Measurements from ENCODE around the gene BFAR.
A peak's percentile ranks its signal among the peaks of the same experiment; 100 is the strongest.

Gene BFAR

DNA sequence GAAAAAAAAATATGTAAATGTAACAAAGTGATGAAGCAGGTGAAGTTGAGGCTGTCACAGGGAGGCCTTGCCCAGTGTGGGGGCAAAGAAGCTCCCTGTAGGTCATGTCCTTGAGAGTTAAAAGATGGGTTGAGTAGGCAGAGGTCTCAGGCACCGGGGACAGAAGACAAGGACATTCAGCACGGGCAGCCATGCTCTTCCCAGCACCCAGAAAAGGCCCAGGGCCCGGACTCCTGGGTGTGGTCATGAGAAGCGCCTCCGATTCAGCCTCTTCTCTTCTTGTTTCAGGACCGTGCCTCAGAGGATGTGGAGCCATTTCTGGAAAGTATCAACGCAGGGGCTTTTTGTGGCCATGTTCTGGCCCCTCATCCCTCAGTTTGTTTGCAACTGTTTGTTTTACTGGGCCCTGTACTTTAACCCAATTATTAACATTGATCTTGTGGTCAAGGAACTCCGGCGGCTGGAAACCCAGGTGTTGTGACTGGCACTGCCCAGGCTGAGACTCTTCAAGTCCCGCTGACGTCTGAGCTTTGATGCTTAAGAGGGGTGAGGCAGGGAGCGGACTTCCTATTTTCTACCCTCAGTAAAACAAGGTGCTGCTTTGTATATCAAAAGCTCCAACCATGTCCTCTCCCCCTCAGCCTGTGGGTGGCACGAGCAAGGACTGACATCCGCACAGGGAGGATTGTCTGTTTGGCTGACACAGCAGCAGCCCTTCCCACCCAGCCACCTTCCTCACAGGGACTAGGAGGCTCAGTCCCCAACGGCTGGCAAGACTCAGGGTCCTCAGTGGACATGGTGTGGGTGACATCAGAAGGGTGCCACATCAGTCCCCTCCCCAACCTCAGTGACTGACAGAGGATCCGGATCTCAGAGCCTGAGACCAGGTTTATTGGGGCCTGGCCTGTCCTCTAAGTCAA is 34.9 kb downstream of the BFAR start:
- TF ChIP-seq, protein P1, sequence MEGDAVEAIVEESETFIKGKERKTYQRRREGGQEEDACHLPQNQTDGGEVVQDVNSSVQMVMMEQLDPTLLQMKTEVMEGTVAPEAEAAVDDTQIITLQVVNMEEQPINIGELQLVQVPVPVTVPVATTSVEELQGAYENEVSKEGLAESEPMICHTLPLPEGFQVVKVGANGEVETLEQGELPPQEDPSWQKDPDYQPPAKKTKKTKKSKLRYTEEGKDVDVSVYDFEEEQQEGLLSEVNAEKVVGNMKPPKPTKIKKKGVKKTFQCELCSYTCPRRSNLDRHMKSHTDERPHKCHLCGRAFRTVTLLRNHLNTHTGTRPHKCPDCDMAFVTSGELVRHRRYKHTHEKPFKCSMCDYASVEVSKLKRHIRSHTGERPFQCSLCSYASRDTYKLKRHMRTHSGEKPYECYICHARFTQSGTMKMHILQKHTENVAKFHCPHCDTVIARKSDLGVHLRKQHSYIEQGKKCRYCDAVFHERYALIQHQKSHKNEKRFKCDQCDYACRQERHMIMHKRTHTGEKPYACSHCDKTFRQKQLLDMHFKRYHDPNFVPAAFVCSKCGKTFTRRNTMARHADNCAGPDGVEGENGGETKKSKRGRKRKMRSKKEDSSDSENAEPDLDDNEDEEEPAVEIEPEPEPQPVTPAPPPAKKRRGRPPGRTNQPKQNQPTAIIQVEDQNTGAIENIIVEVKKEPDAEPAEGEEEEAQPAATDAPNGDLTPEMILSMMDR (IDR thresholded peaks at IDR 0.05; ENCODE audit: extremely low read depth, missing control alignments) = no peak
- no peak for DNase-seq (ENCODE audit: low spot score)

DNA sequence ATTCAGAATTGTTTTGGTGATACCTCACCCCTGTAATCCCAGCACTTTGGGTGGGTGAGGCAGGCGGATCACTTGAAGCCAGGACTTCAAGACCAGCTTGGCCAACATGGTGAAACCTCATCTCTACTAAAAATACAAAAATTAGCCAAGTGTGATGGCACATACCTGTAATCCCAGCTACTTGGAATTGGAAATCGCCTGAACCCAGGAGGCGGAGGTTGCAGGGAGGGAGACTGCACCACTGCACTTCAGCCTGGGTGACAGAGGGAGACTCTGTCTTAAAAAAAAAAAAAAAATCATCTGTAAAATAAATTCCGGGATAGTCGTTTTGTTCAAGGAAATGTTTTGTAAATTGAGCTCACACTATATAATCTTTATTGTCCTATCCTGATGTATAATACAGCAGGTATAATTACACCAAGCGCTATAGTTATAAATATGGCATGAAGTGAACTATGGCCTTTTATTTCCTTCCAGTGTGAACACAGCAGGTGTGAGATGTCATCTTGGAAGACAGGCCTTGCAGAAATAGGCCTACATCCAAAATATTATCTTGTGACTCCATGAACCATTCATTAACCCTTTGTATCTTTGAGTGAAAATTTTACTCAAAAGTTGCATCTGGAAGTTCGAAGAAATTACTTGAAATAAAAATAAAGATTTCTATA is 35.9 kb downstream of the BFAR start:
- DNase-seq (ENCODE audit: low spot score) = no peak

DNA sequence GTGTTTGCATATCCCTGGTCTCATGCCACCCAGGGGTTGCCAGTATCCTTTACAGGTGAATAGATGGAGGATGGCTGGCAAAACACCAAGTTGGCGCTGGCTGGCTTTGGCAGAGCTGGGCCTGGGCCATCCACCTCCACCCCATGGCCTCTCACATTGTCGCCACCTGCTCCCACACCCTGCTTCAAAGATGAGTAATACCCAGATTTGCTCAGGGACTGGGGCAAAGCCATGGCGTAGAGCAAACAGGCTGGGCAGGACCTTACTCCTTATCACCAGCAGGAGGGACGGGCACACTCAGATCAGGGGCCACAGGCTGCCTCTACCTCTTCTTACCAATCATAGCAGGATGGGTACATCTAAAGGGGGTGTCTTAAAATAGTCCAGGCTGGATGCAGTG is 37.0 kb downstream of the BFAR start:
- TF ChIP-seq, protein P1 (IDR thresholded peaks at IDR 0.05; ENCODE audit: extremely low read depth, missing control alignments) = no peak
- DNase-seq (ENCODE audit: low spot score) = no peak

More for the DNA sequence above, 35.9 kb downstream of the BFAR start:
- TF ChIP-seq, protein P1 (IDR thresholded peaks at IDR 0.05; ENCODE audit: extremely low read depth, missing control alignments) = no peak

DNA sequence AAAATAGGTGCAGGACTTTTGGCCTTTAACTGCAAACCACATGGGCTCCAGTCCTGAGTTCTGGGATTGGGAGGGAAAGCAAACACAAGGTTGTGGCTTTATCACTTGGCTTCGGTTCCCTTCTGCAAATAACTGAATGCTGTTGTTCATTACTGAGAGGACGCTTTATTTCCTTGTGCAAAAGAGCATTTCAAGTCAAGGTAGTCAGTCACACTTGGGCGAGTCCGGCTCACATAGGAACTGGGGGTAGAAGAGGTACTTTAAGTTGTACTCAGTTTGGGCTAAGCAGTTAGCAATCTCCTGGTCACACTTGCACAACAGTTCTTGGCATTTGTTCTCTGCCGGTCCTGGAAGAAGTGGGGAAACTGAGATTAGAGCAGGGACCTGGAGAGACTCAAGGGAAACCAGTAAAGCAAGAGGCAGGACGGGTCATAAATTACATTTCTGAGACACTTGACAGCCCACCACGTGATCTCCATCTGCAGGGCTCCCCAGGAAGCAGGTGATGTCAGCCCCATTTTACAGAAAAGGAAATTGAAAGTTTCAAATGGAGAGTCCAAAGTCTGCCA is 39.7 kb downstream of the BFAR start:
- DNase-seq (ENCODE audit: low spot score) = peak; percentile 75
- TF ChIP-seq, protein P1 (IDR thresholded peaks at IDR 0.05; ENCODE audit: extremely low read depth, missing control alignments) = no peak

DNA sequence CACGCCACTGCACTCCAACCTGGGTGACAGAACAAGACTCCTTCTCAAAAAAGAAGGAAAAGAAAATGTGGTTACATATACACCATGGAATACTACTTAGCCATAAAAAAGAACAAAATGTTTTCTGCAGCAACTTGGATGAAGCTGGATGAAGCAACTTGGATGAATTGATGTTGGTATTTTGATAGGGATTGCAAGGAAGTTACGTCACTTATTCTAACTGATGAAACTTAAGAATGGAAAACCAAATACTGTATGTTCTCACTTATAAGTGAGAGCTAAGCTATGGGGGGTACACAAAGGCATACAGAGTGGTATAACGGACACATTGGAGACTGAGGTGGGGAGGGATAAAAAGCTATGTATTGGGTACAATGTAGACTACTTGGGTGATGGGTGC is 43.9 kb downstream of the BFAR start:
- no peak for DNase-seq (ENCODE audit: low spot score)
- TF ChIP-seq, protein P1 (IDR thresholded peaks at IDR 0.05; ENCODE audit: extremely low read depth, missing control alignments) = no peak

DNA sequence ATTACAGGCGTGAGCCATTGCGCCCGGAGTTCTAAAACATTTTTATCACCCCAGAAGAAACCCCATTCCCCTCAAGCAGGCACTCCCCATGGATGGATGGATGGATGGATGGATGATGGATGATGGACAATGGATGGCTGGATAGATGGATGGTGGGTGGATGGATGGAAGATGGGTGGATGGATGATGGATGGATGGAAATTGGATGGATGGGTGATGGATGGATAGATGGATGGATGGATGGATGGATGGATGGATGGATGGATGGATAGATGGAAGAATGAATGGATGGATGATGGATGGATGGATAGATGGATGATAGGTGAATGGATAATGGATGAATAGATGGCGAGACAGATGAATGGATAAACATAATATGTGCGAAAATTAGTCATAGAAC is 44.9 kb downstream of the BFAR start:
- TF ChIP-seq, protein P1 (IDR thresholded peaks at IDR 0.05; ENCODE audit: extremely low read depth, missing control alignments) = no peak
- DNase-seq (ENCODE audit: low spot score) = no peak

Measured in GM20000 (cell line).